Caco-2 (cell line): Measurements from ENCODE around the gene SKOR1. TPM values are rescaled to one million over a fixed set of nuclear protein-coding genes. Genes with fewer than 3 reads are reported as not detected.

Source experiments
- BruUV-seq: library from RNA; stranded (reverse); fragments of 400-500 nt; replicated peaks from 2 replicates; lab custom pipeline; 2021; lab: Mats Ljungman, UMichigan
- CTCF ChIA-PET: fragments of 300-600 bp; sonication (Branson Sonifier 250); formaldehyde crosslinking; loops from one replicate; lab custom pipeline; 2022; ENCODE audit warnings: antibody characterized with exemption; lab: Charles Lee
- POLR2A ChIA-PET: fragments of 300-600 bp; sonication (Branson Sonifier 250); formaldehyde crosslinking; loops from one replicate; lab custom pipeline; 2022; ENCODE audit warnings: antibody characterized with exemption; lab: Charles Lee
- DNase-seq, 2 experiments: peaks; one replicate each; pipeline versions ENCODE4 v3.0.0 to v3.0.0-alpha.2; 2020 to 2022
- H3K27me3 ChIP-seq: replicated peaks from 2 replicates; pipeline ENCODE4 v1.6.0; 2011; ENCODE audit warnings: low read length; ENCODE audit not compliant: control insufficient read depth, insufficient read depth
- H3K36me3 ChIP-seq: 2 replicates; pipeline ENCODE4 v1.5.1; 2011; ENCODE audit warnings: low read length; ENCODE audit not compliant: control insufficient read depth, insufficient read depth
- H3K4me1 ChIP-seq: fragments of 250-450 bp; sonication (Bioruptor Pico); 2 replicates; pipeline ENCODE4 v1.5.1; 2020; ENCODE audit warnings: mild to moderate bottlenecking
- H3K4me3 ChIP-seq: 2 replicates; pipeline ENCODE4 v1.5.1; 2011; ENCODE audit warnings: low read depth, mild to moderate bottlenecking, control low read depth, low read length
- H3K9me3 ChIP-seq: fragments of 250-450 bp; sonication (Bioruptor Pico); 2 replicates; pipeline ENCODE4 v1.5.1; 2020; ENCODE audit warnings: mild to moderate bottlenecking, moderate library complexity
- H3K27ac Mint-ChIP-seq: one replicate; pipeline ENCODE4 v1.8.0; 2022; ENCODE audit warnings: mixed read lengths; ENCODE audit not compliant: unreplicated experiment
- H3K27me3 Mint-ChIP-seq: one replicate; pipeline ENCODE4 v1.8.0; 2022; ENCODE audit warnings: mixed read lengths; ENCODE audit not compliant: insufficient read depth, unreplicated experiment
- H3K36me3 Mint-ChIP-seq: one replicate; pipeline ENCODE4 v1.8.0; 2022; ENCODE audit warnings: mild to moderate bottlenecking, mixed read lengths; ENCODE audit not compliant: insufficient read depth, unreplicated experiment
- H3K4me1 Mint-ChIP-seq: one replicate; pipeline ENCODE4 v1.8.0; 2022; ENCODE audit warnings: low read depth, mixed read lengths; ENCODE audit not compliant: unreplicated experiment
- H3K4me3 Mint-ChIP-seq: one replicate; pipeline ENCODE4 v1.8.0; 2022; ENCODE audit warnings: mild to moderate bottlenecking, moderate library complexity, mixed read lengths; ENCODE audit not compliant: unreplicated experiment
- H3K9me3 Mint-ChIP-seq: one replicate; pipeline ENCODE4 v1.8.0; 2022; ENCODE audit warnings: mixed read lengths; ENCODE audit not compliant: unreplicated experiment
- intact Hi-C: fragments of 100-400 bp; cut with micrococcal nuclease; formaldehyde crosslinking; loops from one replicate; pipeline ENCODE4 v1.10.0; 2022; ENCODE audit not compliant: unreplicated experiment
- total RNA-seq: library from RNA; stranded (reverse); gene quantifications from 2 replicates; pipeline ENCODE4 v1.2.3, GENCODE V29; 2022
- TF ChIP-seq, protein P1 (sequence below), 2 experiments: fragments of 200-600 bp in 1 of 2; IDR thresholded peaks; 1 replicate in 1 of 2; 2 replicates in 1 of 2; pipeline versions ENCODE4 v1.5.1 to v1.8.0; 2011 to 2022; ENCODE audit warnings: antibody characterized with exemption in 1 of 2, control low read depth in 1 of 2, inconsistent platforms in 1 of 2, low read depth in 1 of 2, low read length in 1 of 2, mild to moderate bottlenecking in 1 of 2, moderate library complexity in 1 of 2; ENCODE audit not compliant: insufficient read depth in 1 of 2, severe bottlenecking in 1 of 2, unreplicated experiment in 1 of 2

The SKOR1 gene
- total RNA-seq, 1 experiment from 2014 or later, result not detected

DNA sequence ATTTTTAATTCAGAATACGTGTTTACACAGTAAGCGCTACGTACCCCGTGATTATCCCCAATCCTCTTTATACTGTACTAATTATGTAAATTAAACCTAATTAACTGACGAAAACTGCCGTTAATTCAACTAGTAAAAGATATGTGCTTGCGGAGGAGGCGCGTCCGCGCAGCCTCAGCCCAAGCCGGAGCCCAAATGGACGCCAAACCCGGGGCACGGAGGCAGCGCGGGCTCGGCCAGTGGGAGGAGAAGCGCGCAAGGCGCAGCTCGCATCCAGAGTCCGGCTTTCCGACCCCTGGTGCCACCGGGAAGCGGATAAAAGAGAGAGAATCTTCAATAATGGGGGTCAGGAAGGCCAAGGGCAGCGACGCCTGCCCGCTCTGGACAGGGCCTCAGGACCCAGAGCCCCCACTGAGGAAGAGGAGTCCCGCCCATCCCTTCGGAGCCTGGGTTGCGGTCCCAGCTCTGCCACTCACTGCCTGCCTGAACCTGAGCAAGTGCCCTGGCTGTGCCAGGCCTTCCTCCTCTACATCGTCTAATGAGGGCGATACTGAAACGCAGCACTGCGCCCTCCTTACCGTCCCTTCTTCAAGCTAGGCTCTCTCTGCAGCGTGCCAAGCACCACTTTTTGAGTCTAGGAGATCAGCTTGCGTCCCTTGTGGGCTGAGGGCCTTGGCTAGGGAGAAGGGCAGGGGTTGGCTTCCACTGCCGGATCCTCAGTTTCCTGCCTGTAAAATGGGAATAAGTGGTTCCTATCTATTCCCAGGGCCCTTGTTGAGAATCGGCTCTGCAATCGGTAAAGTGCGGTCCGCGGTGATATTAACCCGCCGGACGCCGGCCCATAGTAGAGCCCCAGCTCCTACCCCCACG lies 5.0 kb upstream of the SKOR1 start:
- peaks cover 29% of the 10 kb centered on the region for H3K27me3 Mint-ChIP-seq
- CTCF ChIA-PET, result no interaction called here
- no peak overlapping the region for H3K27ac Mint-ChIP-seq
- BruUV-seq, result no TSS peak
- no peak overlapping the region for H3K4me3 Mint-ChIP-seq
- Histone ChIP-seq H3K27me3 (no peaks in the 10 kb centered on the region; the same call in 1 of the 2 replicates), H3K4me3 (no peak overlapping the region), H3K9me3 (no peaks in the 10 kb centered on the region; the same call in 1 of the 2 replicates), H3K4me1 (no peaks in the 10 kb centered on the region; the same call in 1 of the 2 replicates), H3K36me3 (no peaks in the 10 kb centered on the region)
- H3K9me3 Mint-ChIP-seq, result no peaks in the 10 kb centered on the region
- TF ChIP-seq, protein P1, sequence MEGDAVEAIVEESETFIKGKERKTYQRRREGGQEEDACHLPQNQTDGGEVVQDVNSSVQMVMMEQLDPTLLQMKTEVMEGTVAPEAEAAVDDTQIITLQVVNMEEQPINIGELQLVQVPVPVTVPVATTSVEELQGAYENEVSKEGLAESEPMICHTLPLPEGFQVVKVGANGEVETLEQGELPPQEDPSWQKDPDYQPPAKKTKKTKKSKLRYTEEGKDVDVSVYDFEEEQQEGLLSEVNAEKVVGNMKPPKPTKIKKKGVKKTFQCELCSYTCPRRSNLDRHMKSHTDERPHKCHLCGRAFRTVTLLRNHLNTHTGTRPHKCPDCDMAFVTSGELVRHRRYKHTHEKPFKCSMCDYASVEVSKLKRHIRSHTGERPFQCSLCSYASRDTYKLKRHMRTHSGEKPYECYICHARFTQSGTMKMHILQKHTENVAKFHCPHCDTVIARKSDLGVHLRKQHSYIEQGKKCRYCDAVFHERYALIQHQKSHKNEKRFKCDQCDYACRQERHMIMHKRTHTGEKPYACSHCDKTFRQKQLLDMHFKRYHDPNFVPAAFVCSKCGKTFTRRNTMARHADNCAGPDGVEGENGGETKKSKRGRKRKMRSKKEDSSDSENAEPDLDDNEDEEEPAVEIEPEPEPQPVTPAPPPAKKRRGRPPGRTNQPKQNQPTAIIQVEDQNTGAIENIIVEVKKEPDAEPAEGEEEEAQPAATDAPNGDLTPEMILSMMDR (IDR thresholded peaks at IDR 0.05; ENCODE audit: insufficient read depth in 1 of 2, low read depth in 1 of 2, low read length in 1 of 2, severe bottlenecking in 1 of 2, unreplicated experiment in 1 of 2), result no peak
- intact Hi-C loops, result no loop called here
- H3K4me1 Mint-ChIP-seq, result peaks cover 12% of the 10 kb centered on the region
- POLR2A ChIA-PET, result no interaction called here
- no peaks in the 10 kb centered on the region for H3K36me3 Mint-ChIP-seq
- no peak for DNase-seq

DNA sequence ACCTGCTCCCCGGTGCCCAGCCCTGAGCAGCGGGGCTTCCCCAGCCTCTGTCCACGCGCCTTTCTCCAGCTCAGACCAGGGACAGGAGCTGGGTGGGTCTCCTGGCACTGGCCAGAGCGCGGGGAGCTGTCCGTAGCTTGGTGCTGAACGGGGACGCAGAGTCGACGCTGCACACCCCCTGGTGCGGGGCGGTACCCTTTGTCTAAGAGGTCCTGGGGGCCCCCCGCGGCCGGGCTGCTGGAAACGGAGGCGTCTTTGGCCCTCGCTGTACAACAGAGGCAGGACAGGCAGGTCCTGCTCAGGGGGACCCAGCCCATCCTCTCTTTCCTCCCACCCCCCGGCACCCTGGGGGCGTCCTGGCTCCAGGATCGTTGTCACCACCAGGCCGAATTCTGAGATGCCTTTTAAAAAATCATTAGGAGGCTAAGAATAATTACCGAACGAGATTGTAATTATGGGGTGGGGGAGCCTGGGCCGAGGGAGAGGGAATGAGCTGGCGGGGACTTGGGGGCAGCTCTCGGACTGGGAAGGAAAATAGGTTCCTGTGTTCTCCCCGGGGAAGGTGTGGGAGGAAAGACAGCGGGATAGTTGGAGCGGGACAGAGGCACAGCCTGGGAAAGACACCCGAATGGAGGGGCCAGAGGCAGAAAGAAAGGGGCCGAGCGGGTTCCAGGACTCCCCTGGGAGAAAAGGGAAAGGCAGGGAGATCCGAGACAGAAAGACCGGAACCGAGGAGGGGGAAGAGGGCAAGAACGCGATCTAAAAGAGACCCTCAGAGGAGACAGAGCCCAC lies 4.1 kb upstream of the SKOR1 start:
- H3K9me3 ChIP-seq, result no peaks in the 10 kb centered on the region; the same call in 1 of the 2 replicates
- no peak overlapping the region for H3K4me3 ChIP-seq
- TF ChIP-seq, protein P1 (IDR thresholded peaks at IDR 0.05; ENCODE audit: insufficient read depth in 1 of 2, low read depth in 1 of 2, low read length in 1 of 2, severe bottlenecking in 1 of 2, unreplicated experiment in 1 of 2), result no peak
- intact Hi-C loops, result no loop called here
- H3K4me3 Mint-ChIP-seq, result no peak overlapping the region
- no peaks in the 10 kb centered on the region for H3K36me3 ChIP-seq
- H3K27me3 Mint-ChIP-seq, result peaks cover 30% of the 10 kb centered on the region
- no TSS peak for BruUV-seq
- DNase-seq, result peak; percentile 62 to 80
- no peak overlapping the region for H3K27ac Mint-ChIP-seq
- no peaks in the 10 kb centered on the region for H3K36me3 Mint-ChIP-seq
- ChIA-PET CTCF (no interaction called here), POLR2A (no interaction called here)
- no peaks in the 10 kb centered on the region; the same call in 1 of the 2 replicates for H3K27me3 ChIP-seq
- H3K4me1 ChIP-seq, result no peaks in the 10 kb centered on the region; the same call in 1 of the 2 replicates
- H3K4me1 Mint-ChIP-seq, result peaks cover 12% of the 10 kb centered on the region
- no peaks in the 10 kb centered on the region for H3K9me3 Mint-ChIP-seq

DNA sequence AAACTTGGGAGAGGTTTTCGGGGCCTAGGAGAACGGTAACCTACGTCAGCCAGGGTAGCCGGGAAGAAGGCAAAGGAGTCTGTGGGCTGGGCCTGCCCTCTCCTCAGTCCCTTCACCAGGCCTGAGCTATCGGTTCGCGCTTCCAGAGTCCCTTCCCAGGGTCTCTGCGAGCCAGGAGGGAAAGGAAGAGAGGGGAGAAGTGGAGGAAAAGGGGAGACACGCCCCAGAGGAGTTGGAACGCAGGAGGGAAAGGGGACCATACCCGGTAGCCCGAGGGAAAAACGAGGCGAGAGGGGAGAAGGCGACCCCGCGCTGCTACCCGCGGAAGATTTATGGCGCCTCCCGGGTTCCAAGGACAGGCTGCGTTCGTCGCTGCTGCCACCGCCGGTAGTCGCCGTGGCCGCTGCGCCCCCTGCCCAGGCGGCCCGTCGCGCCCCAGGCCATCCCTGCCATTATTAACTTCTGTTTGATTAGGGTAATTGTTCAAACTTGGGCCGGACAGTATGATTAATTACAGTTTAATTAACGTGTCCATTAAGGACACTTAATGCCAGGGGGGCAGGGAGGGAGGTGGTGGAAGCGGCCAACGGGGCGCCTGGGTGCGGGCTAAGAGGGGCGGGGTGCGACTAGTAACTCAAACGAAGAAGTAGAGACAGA lies 3.4 kb upstream of the SKOR1 start:
- no peaks in the 10 kb centered on the region for H3K9me3 Mint-ChIP-seq
- H3K27me3 ChIP-seq, result no peaks in the 10 kb centered on the region; the same call in 1 of the 2 replicates

More for the DNA sequence above, 3.4 kb upstream of the SKOR1 start:
- intact Hi-C loops, result no loop called here
- Mint-ChIP-seq H3K4me3 (peak overlapping the region; percentile 57), H3K4me1 (peaks cover 12% of the 10 kb centered on the region), H3K27me3 (peaks cover 26% of the 10 kb centered on the region), H3K27ac (no peak overlapping the region), H3K36me3 (no peaks in the 10 kb centered on the region)
- no TSS peak for BruUV-seq
- no peak overlapping the region for H3K4me3 ChIP-seq
- ChIA-PET POLR2A (no interaction called here), CTCF (no interaction called here)
- TF ChIP-seq, protein P1 (IDR thresholded peaks at IDR 0.05; ENCODE audit: insufficient read depth in 1 of 2, low read depth in 1 of 2, low read length in 1 of 2, severe bottlenecking in 1 of 2, unreplicated experiment in 1 of 2), result no peak
- no peaks in the 10 kb centered on the region for H3K36me3 ChIP-seq
- DNase-seq, result no peak
- H3K4me1 ChIP-seq, result no peaks in the 10 kb centered on the region; the same call in 1 of the 2 replicates
- no peaks in the 10 kb centered on the region for H3K9me3 ChIP-seq
